ENCODE measurements around the gene TLCD3B. TPM values are rescaled to one million over a fixed set of nuclear protein-coding genes. Genes with fewer than 3 reads are reported as not detected.

The TLCD3B gene
- polyA plus RNA-seq, 2 donors = 0.04 to 0.16 TPM

DNA sequence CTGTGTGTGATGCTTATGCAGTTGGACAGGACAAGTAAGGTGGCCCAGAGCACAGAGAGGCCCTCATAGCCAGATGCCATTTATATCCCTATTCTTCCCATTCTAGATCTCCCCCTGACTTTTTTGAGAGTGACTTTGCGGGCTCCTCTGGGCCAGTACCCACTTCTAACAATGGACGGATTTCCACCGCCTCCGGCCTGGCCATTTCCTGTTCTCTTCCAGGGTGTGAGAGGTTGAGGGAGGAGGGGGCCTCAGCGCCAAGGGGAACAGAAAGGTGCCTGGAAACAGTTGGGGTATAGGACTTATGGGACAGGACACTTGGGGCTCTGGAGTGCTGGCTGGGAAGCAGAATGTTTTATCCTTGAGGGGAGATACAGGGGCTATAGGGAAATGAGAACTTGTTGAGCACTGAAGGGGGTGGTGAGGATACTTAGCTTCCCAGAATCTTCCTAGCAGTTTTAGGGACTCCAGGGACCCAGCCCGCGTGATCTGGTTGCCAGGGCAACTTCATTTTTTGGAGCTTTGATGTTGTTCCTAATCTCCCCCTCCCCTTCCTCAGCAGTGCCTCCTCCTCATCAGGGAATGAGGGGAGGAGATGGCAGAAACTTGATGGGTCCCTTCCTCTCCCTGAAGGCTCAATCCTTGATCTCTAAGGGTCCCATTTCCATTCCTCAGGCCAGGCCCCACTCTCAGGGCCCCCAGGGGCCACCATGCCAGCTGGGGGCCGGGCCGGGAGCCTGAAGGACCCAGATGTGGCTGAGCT is 53.8 kb downstream of the TLCD3B start:
- no peaks in the 10 kb centered on the region for H3K27me3 ChIP-seq (ENCODE audit: control insufficient read depth in 1 of 2, insufficient read depth in 2 of 2, low read length in 2 of 2)
- H3K4me1 ChIP-seq (ENCODE audit: control insufficient read depth in 2 of 2, insufficient read depth in 2 of 2, low read length in 1 of 2) = peaks cover 10 to 16% of the 10 kb centered on the region in 2 donors
- H3K27ac ChIP-seq (ENCODE audit: low read depth in 2 of 2, low read length in 1 of 2) = no peak overlapping the region
- WGBS, 2 donors = 80 to 84% methylated on average over 9 of the region's 9 CpGs
- H3K36me3 ChIP-seq (ENCODE audit: control insufficient read depth in 2 of 2, insufficient read depth in 2 of 2, low read length in 1 of 2) = peaks cover 20 to 30% of the 10 kb centered on the region in 2 donors
- no peak overlapping the region for H3K4me3 ChIP-seq (ENCODE audit: low read depth in 1 of 2, low read length in 2 of 2)
- H3K9me3 ChIP-seq (ENCODE audit: control insufficient read depth in 2 of 2, insufficient read depth in 1 of 2, low read depth in 1 of 2, low read length in 1 of 2) = no peaks in the 10 kb centered on the region

- Histone ChIP-seq H3K27me3 (ENCODE audit: control insufficient read depth in 1 of 2, insufficient read depth in 2 of 2, low read length in 2 of 2) (no peaks in the 10 kb centered on the region), H3K4me3 (ENCODE audit: low read depth in 1 of 2, low read length in 2 of 2) (peak overlapping the region in 1 of 2 donors; percentile 94), H3K36me3 (ENCODE audit: control insufficient read depth in 2 of 2, insufficient read depth in 2 of 2, low read length in 1 of 2) (peaks cover 17 to 25% of the 10 kb centered on the region in 2 donors), H3K4me1 (ENCODE audit: control insufficient read depth in 2 of 2, insufficient read depth in 2 of 2, low read length in 1 of 2) (peaks cover 10 to 16% of the 10 kb centered on the region in 2 donors), H3K27ac (ENCODE audit: low read depth in 2 of 2, low read length in 1 of 2) (peak overlapping the region in 1 of 2 donors; percentile 33), H3K9me3 (ENCODE audit: control insufficient read depth in 2 of 2, insufficient read depth in 1 of 2, low read depth in 1 of 2, low read length in 1 of 2) (no peaks in the 10 kb centered on the region)
- 22 to 29% methylated on average over 5 to 6 of the region's 6 CpGs for WGBS, 2 donors
Measured at GRCh38 chr16:29975811-29976511, 55.1 kb downstream of the TLCD3B start.

- peak overlapping the region; percentile 64 to 94 for H3K4me3 ChIP-seq (ENCODE audit: low read depth in 1 of 2, low read length in 2 of 2)
- peaks cover 10 to 16% of the 10 kb centered on the region in 2 donors for H3K4me1 ChIP-seq (ENCODE audit: control insufficient read depth in 2 of 2, insufficient read depth in 2 of 2, low read length in 1 of 2)
- H3K27me3 ChIP-seq (ENCODE audit: control insufficient read depth in 1 of 2, insufficient read depth in 2 of 2, low read length in 2 of 2) = no peaks in the 10 kb centered on the region
- no peaks in the 10 kb centered on the region for H3K9me3 ChIP-seq (ENCODE audit: control insufficient read depth in 2 of 2, insufficient read depth in 1 of 2, low read depth in 1 of 2, low read length in 1 of 2)
- H3K36me3 ChIP-seq (ENCODE audit: control insufficient read depth in 2 of 2, insufficient read depth in 2 of 2, low read length in 1 of 2) = peaks cover 17 to 21% of the 10 kb centered on the region in 2 donors
- peak overlapping the region in 1 of 2 donors; percentile 96 for H3K27ac ChIP-seq (ENCODE audit: low read depth in 2 of 2, low read length in 1 of 2)
- 52 to 55% methylated on average over 5 of the region's 5 CpGs for WGBS, 2 donors
Measured at GRCh38 chr16:29975134-29975538, 55.9 kb downstream of the TLCD3B start.

Other genes starting within 250 kb of the TLCD3B start
- 10 to 100 TPM; 43.3 to 57.9 TPM for gene KIF22, start 240.5 kb downstream of the TLCD3B start, polyA plus RNA-seq
- gene MAZ, start 224.7 kb downstream of the TLCD3B start, polyA plus RNA-seq = 100 to 1,000 TPM in 1 of 2 donors, 10 to 100 TPM in 1; 95.9 to 111 TPM
- 1 to 10 TPM; 1.1 to 2.1 TPM for gene PRRT2, start 219.1 kb downstream of the TLCD3B start, polyA plus RNA-seq
- 10 to 100 TPM; 23.2 to 32.4 TPM for gene PAGR1, start 215.1 kb downstream of the TLCD3B start, polyA plus RNA-seq
- gene MVP, start 210.8 kb downstream of the TLCD3B start, polyA plus RNA-seq = 10 to 100 TPM; 63.3 to 69.4 TPM
- gene CDIPT, start 168.0 kb downstream of the TLCD3B start, polyA plus RNA-seq = 10 to 100 TPM; 26.7 to 48.3 TPM
- gene SEZ6L2, start 131.7 kb downstream of the TLCD3B start, polyA plus RNA-seq = under 1 TPM; 0.35 to 0.45 TPM
- under 1 TPM; 0.31 to 0.39 TPM for gene ASPHD1, start 130.8 kb downstream of the TLCD3B start, polyA plus RNA-seq
- gene KCTD13, start 105.0 kb downstream of the TLCD3B start, polyA plus RNA-seq = 10 to 100 TPM; 10.1 to 15.5 TPM
- 10 to 100 TPM; 61.1 to 83.4 TPM for gene TMEM219, start 69.2 kb downstream of the TLCD3B start, polyA plus RNA-seq
- gene TAOK2, start 57.4 kb downstream of the TLCD3B start, polyA plus RNA-seq = 10 to 100 TPM; 15.6 to 30.2 TPM
- gene HIRIP3, start 35.7 kb downstream of the TLCD3B start, polyA plus RNA-seq = 1 to 10 TPM; 6.3 to 9.7 TPM
- gene INO80E, start 35.0 kb downstream of the TLCD3B start, polyA plus RNA-seq = 10 to 100 TPM; 46.4 to 82.1 TPM
- gene DOC2A, start 20.2 kb downstream of the TLCD3B start, polyA plus RNA-seq = 1 to 10 TPM in 1 of 2 donors, under 1 TPM in 1; 0.69 to 3.0 TPM
- not detected for gene C16orf92, start 8.1 kb downstream of the TLCD3B start, polyA plus RNA-seq
- 1,000 to 10,000 TPM; 1,266 to 1,398 TPM for gene ALDOA, start 34.5 kb upstream of the TLCD3B start, polyA plus RNA-seq
- gene PPP4C, start 44.7 kb upstream of the TLCD3B start, polyA plus RNA-seq = 100 to 1,000 TPM; 113 TPM
- gene TBX6, start 60.7 kb upstream of the TLCD3B start, polyA plus RNA-seq = 10 to 100 TPM in 1 of 2 donors, 1 to 10 TPM in 1; 6.2 to 15.8 TPM
- gene YPEL3, start 64.9 kb upstream of the TLCD3B start, polyA plus RNA-seq = 100 to 1,000 TPM in 1 of 2 donors, 10 to 100 TPM in 1; 73.6 to 183 TPM
- gene GDPD3, start 82.3 kb upstream of the TLCD3B start, polyA plus RNA-seq = 10 to 100 TPM; 49.2 to 82.8 TPM
- 100 to 1,000 TPM; 120 to 126 TPM for gene MAPK3, start 91.9 kb upstream of the TLCD3B start, polyA plus RNA-seq
- gene CORO1A, start 152.3 kb upstream of the TLCD3B start, polyA plus RNA-seq = 10 to 100 TPM; 18.0 to 18.4 TPM
- 100 to 1,000 TPM; 195 to 283 TPM for gene BOLA2B, start 162.4 kb upstream of the TLCD3B start, polyA plus RNA-seq
- gene SLX1A, start 162.6 kb upstream of the TLCD3B start, polyA plus RNA-seq = 10 to 100 TPM; 44.9 to 48.2 TPM
- 10 to 100 TPM; 10.0 to 39.0 TPM for gene SULT1A3, start 168.0 kb upstream of the TLCD3B start, polyA plus RNA-seq
- 1 to 10 TPM; 2.6 to 7.4 TPM for gene NPIPB13, start 217.2 kb upstream of the TLCD3B start, polyA plus RNA-seq

Measured in esophagus (tissue), 2 donors.